ENCODE measurements around the gene MET.
"Not testable (repeated sequence)": the region's sequence is repeated elsewhere in the genome, so short reads cannot be mapped to it uniquely, and the experiment has no call there.

Gene MET

GRCh38 chr7:116671681-116672595, at the start of gene MET:
MET (plus strand) TSS chr7:116672196; CDS start chr7:116699085, 26,889 bp downstream.
- DNase-seq (ENCODE audit: low read depth) = no peak

- DNase-seq (ENCODE audit: low read depth) = no peak
Measured at GRCh38 chr7:116626886-116627285, 45.1 kb upstream of the MET start.

GRCh38 chr7:116629051-116629463, 42.9 kb upstream of the MET start:
- no peak for DNase-seq (ENCODE audit: low read depth)

GRCh38 chr7:116630357-116630756, 41.6 kb upstream of the MET start:
- DNase-seq (ENCODE audit: low read depth) = no peak

- DNase-seq (ENCODE audit: low read depth) = no peak
Measured at GRCh38 chr7:116630932-116631671, 40.9 kb upstream of the MET start.

GRCh38 chr7:116631676-116632075, 40.3 kb upstream of the MET start:
- no peak for DNase-seq (ENCODE audit: low read depth)

GRCh38 chr7:116632384-116632783, 39.6 kb upstream of the MET start:
- DNase-seq (ENCODE audit: low read depth) = no peak

GRCh38 chr7:116633131-116633988, 38.6 kb upstream of the MET start:
- DNase-seq (ENCODE audit: low read depth) = no peak

- DNase-seq (ENCODE audit: low read depth) = no peak
Measured at GRCh38 chr7:116636997-116637396, 35.0 kb upstream of the MET start.

- not testable (repeated sequence) for DNase-seq (ENCODE audit: low read depth)
Measured at GRCh38 chr7:116638592-116638991, 33.4 kb upstream of the MET start.

GRCh38 chr7:116641551-116642153, 30.3 kb upstream of the MET start:
- DNase-seq (ENCODE audit: low read depth) = no peak

- DNase-seq (ENCODE audit: low read depth) = not testable (repeated sequence)
Measured at GRCh38 chr7:116643148-116643547, 28.8 kb upstream of the MET start.

- DNase-seq (ENCODE audit: low read depth) = no peak
Measured at GRCh38 chr7:116644628-116645027, 27.4 kb upstream of the MET start.

GRCh38 chr7:116647290-116647689, 24.7 kb upstream of the MET start:
- no peak for DNase-seq (ENCODE audit: low read depth)

GRCh38 chr7:116647861-116648260, 24.1 kb upstream of the MET start:
- DNase-seq (ENCODE audit: low read depth) = no peak

GRCh38 chr7:116650436-116650835, 21.6 kb upstream of the MET start:
- no peak for DNase-seq (ENCODE audit: low read depth)

- no peak for DNase-seq (ENCODE audit: low read depth)
Measured at GRCh38 chr7:116652793-116653192, 19.2 kb upstream of the MET start.

- no peak for DNase-seq (ENCODE audit: low read depth)
Measured at GRCh38 chr7:116653204-116653603, 18.8 kb upstream of the MET start.

GRCh38 chr7:116653646-116654045, 18.4 kb upstream of the MET start:
- no peak for DNase-seq (ENCODE audit: low read depth)

- not testable (repeated sequence) for DNase-seq (ENCODE audit: low read depth)
Measured at GRCh38 chr7:116659248-116659647, 12.7 kb upstream of the MET start.

- DNase-seq (ENCODE audit: low read depth) = no peak
Measured at GRCh38 chr7:116661865-116662264, 10.1 kb upstream of the MET start.

- DNase-seq (ENCODE audit: low read depth) = no peak
Measured at GRCh38 chr7:116663744-116664143, 8.3 kb upstream of the MET start.
